Activated CD8-positive, alpha-beta memory T cell treated with anti-CD3 and anti-CD28 coated beads for 4 hours (primary cell): Measurements from ENCODE around the gene ABHD1.
"Not testable (repeated sequence)": the region's sequence is repeated elsewhere in the genome, so short reads cannot be mapped to it uniquely, and the experiment has no call there.

Experiments
- DNase-seq, 2 donors: peaks; one replicate each; pipeline ENCODE4 v3.0.0-alpha.2; 2020; ENCODE audit warnings: low read depth in 2 of 2

The ABHD1 gene

GRCh38 chr2:27123302-27124150, at the start of gene ABHD1:
ABHD1 (plus strand) TSS chr2:27123815; CDS start chr2:27123949, 134 bp downstream.
- DNase-seq = peak; percentile 28 to 40

- no peak for DNase-seq
Measured at GRCh38 chr2:27074738-27075565, 48.7 kb upstream of the ABHD1 start.

GRCh38 chr2:27075566-27075871, 48.1 kb upstream of the ABHD1 start:
- not testable (repeated sequence) for DNase-seq

GRCh38 chr2:27076323-27076722, 47.3 kb upstream of the ABHD1 start:
- no peak for DNase-seq

GRCh38 chr2:27077231-27077630, 46.4 kb upstream of the ABHD1 start:
- no peak for DNase-seq

- DNase-seq = no peak
Measured at GRCh38 chr2:27078267-27079194, 45.1 kb upstream of the ABHD1 start, which contains the start of gene EMILIN1. EMILIN1 (plus strand) TSS chr2:27078615; CDS start chr2:27079066, 451 bp downstream.

- no peak for DNase-seq
Measured at GRCh38 chr2:27079233-27080139, 44.1 kb upstream of the ABHD1 start.

GRCh38 chr2:27080140-27080469, 43.5 kb upstream of the ABHD1 start:
- no peak for DNase-seq

- DNase-seq = no peak
Measured at GRCh38 chr2:27080603-27080936, 43.0 kb upstream of the ABHD1 start.

GRCh38 chr2:27081984-27082772, 41.4 kb upstream of the ABHD1 start:
- no peak for DNase-seq

- DNase-seq = no peak
Measured at GRCh38 chr2:27082773-27083409, 40.7 kb upstream of the ABHD1 start.

- DNase-seq = no peak
Measured at GRCh38 chr2:27083410-27084296, 40.0 kb upstream of the ABHD1 start.

GRCh38 chr2:27084297-27085061, 39.1 kb upstream of the ABHD1 start:
- DNase-seq = no peak

GRCh38 chr2:27085062-27085672, 38.4 kb upstream of the ABHD1 start:
- no peak for DNase-seq

- DNase-seq = no peak
Measured at GRCh38 chr2:27085673-27086089, 37.9 kb upstream of the ABHD1 start.

GRCh38 chr2:27086090-27086723, 37.4 kb upstream of the ABHD1 start:
- DNase-seq = peak; percentile 93 to 97
